Activated naive CD8-positive, alpha-beta T cell treated with anti-CD3 and anti-CD28 coated beads for 36 hours (primary cell): ENCODE measurements around the gene ATP8B2. TPM values are rescaled to one million over a fixed set of nuclear protein-coding genes. Genes with fewer than 3 reads are reported as not detected.
"Not testable (repeated sequence)": the region's sequence is repeated elsewhere in the genome, so short reads cannot be mapped to it uniquely, and the experiment has no call there.

Experiments
- DNase-seq: peaks from one replicate; pipeline ENCODE4 v3.0.0; 2021
- H3K27ac Mint-ChIP-seq: one replicate; pipeline ENCODE4 v1.8.0; 2022; ENCODE audit warnings: mild to moderate bottlenecking, moderate library complexity, mixed read lengths
- H3K27me3 Mint-ChIP-seq: one replicate; pipeline ENCODE4 v1.8.0; 2022; ENCODE audit warnings: mild to moderate bottlenecking, mixed read lengths
- H3K36me3 Mint-ChIP-seq: one replicate; pipeline ENCODE4 v1.8.0; 2021; ENCODE audit warnings: mild to moderate bottlenecking, mixed read lengths
- H3K4me1 Mint-ChIP-seq: one replicate; pipeline ENCODE4 v1.8.0; 2021; ENCODE audit warnings: mixed read lengths
- H3K4me3 Mint-ChIP-seq: one replicate; pipeline ENCODE4 v1.8.0; 2022; ENCODE audit warnings: mild to moderate bottlenecking, moderate library complexity, mixed read lengths
- H3K9me3 Mint-ChIP-seq: one replicate; pipeline ENCODE4 v1.8.0; 2022; ENCODE audit warnings: mixed read lengths
- total RNA-seq, 2 experiments: library from RNA; stranded (reverse); gene quantifications; one replicate each; pipeline ENCODE4 v1.2.3, GENCODE V29; 2021

Gene ATP8B2, protein sequence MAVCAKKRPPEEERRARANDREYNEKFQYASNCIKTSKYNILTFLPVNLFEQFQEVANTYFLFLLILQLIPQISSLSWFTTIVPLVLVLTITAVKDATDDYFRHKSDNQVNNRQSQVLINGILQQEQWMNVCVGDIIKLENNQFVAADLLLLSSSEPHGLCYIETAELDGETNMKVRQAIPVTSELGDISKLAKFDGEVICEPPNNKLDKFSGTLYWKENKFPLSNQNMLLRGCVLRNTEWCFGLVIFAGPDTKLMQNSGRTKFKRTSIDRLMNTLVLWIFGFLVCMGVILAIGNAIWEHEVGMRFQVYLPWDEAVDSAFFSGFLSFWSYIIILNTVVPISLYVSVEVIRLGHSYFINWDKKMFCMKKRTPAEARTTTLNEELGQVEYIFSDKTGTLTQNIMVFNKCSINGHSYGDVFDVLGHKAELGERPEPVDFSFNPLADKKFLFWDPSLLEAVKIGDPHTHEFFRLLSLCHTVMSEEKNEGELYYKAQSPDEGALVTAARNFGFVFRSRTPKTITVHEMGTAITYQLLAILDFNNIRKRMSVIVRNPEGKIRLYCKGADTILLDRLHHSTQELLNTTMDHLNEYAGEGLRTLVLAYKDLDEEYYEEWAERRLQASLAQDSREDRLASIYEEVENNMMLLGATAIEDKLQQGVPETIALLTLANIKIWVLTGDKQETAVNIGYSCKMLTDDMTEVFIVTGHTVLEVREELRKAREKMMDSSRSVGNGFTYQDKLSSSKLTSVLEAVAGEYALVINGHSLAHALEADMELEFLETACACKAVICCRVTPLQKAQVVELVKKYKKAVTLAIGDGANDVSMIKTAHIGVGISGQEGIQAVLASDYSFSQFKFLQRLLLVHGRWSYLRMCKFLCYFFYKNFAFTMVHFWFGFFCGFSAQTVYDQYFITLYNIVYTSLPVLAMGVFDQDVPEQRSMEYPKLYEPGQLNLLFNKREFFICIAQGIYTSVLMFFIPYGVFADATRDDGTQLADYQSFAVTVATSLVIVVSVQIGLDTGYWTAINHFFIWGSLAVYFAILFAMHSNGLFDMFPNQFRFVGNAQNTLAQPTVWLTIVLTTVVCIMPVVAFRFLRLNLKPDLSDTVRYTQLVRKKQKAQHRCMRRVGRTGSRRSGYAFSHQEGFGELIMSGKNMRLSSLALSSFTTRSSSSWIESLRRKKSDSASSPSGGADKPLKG
- total RNA-seq = 10 to 100 TPM; 64.9 to 66.4 TPM

GRCh38 chr1:154324669-154325582 is at the start of gene ATP8B2:
ATP8B2 (plus strand) TSS chr1:154325525; CDS start chr1:154328142, 2,617 bp downstream.
- peak within 1 kb of the TSS; percentile 99 for H3K4me3 Mint-ChIP-seq
- no peaks in the 10 kb centered on the region for H3K27me3 Mint-ChIP-seq

GRCh38 chr1:154276797-154277196 is 48.5 kb upstream of the ATP8B2 start:
- H3K4me1 Mint-ChIP-seq = peaks cover 21% of the 10 kb centered on the region
- H3K36me3 Mint-ChIP-seq = peaks cover 39% of the 10 kb centered on the region
- H3K4me3 Mint-ChIP-seq = no peak overlapping the region
- DNase-seq = peak; percentile 18
- H3K27me3 Mint-ChIP-seq = no peaks in the 10 kb centered on the region
- H3K27ac Mint-ChIP-seq = no peak overlapping the region
- no peaks in the 10 kb centered on the region for H3K9me3 Mint-ChIP-seq

More at GRCh38 chr1:154324669-154325582, at the start of gene ATP8B2:
- Mint-ChIP-seq H3K27ac (peak within 1 kb of the TSS; percentile 94), H3K9me3 (no peaks in the 10 kb centered on the region), H3K4me1 (peaks cover 33% of the 10 kb centered on the region), H3K36me3 (peaks cover 3% of the 10 kb centered on the region)
- DNase-seq = peak; percentile 84

- not testable (repeated sequence) for H3K4me3 Mint-ChIP-seq, H3K36me3 Mint-ChIP-seq, H3K27me3 Mint-ChIP-seq, DNase-seq, H3K27ac Mint-ChIP-seq, H3K4me1 Mint-ChIP-seq, H3K9me3 Mint-ChIP-seq
Observed at GRCh38 chr1:154287591-154287990, 37.7 kb upstream of the ATP8B2 start.

- DNase-seq = no peak
- Mint-ChIP-seq H3K27me3 (no peaks in the 10 kb centered on the region), H3K4me1 (no peaks in the 10 kb centered on the region), H3K27ac (no peak overlapping the region), H3K4me3 (no peak overlapping the region), H3K9me3 (peaks cover 4% of the 10 kb centered on the region), H3K36me3 (peaks cover 6% of the 10 kb centered on the region)
Observed at GRCh38 chr1:154288661-154289060, 36.7 kb upstream of the ATP8B2 start.

- no peak for DNase-seq
- Mint-ChIP-seq H3K27ac (no peak overlapping the region), H3K4me1 (no peaks in the 10 kb centered on the region), H3K9me3 (peaks cover 12% of the 10 kb centered on the region), H3K4me3 (no peak overlapping the region), H3K36me3 (peaks cover 13% of the 10 kb centered on the region), H3K27me3 (no peaks in the 10 kb centered on the region)
Observed at GRCh38 chr1:154290921-154291320, 34.4 kb upstream of the ATP8B2 start.

DNA sequence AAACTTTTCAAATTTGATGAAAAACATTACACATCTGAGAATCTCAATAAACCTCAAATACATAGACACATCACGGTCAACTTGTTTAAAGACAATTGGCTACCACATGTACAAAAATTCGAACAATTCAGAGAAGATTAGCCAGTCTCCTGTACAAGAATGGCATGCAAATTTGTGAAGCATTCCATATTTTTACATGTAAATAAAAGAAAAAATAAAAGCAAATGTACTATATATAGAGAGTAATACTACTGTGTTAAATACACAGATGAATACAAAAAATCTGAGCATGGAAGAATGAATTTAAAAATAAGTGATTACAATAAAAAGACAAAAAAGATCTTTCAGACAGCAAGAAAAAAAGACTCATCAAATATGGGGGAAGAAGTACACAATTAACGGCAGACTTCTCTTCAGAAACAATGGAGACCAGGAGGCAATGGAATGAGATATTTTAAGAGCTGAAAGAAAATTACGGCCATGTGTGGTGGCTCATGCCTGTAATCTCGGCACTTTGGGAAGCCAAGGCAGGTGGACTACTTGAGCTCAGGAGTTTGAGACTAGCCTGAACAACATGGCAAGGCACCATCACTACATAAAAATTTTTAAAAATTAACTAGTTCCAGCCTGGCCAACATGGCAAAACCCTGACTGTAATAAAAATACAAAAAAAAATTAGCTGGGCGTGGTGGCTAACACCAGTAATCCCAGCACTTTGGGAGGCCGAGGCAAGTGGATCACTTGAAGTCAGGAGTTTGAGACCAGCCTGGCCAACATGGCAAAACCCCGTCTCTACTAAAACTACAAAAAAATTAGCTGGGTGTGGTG is 29.7 kb upstream of the ATP8B2 start:
- Mint-ChIP-seq H3K36me3 (peaks cover 13% of the 10 kb centered on the region), H3K27ac (no peak overlapping the region), H3K4me3 (no peak overlapping the region), H3K4me1 (no peaks in the 10 kb centered on the region), H3K9me3 (peaks cover 13% of the 10 kb centered on the region), H3K27me3 (no peaks in the 10 kb centered on the region)
- no peak for DNase-seq

- Mint-ChIP-seq H3K4me3 (no peak overlapping the region), H3K36me3 (no peaks in the 10 kb centered on the region), H3K27me3 (no peaks in the 10 kb centered on the region), H3K27ac (no peak overlapping the region), H3K9me3 (peaks cover 1% of the 10 kb centered on the region), H3K4me1 (no peaks in the 10 kb centered on the region)
- no peak for DNase-seq
Observed at GRCh38 chr1:154301582-154301981, 23.7 kb upstream of the ATP8B2 start.

DNA sequence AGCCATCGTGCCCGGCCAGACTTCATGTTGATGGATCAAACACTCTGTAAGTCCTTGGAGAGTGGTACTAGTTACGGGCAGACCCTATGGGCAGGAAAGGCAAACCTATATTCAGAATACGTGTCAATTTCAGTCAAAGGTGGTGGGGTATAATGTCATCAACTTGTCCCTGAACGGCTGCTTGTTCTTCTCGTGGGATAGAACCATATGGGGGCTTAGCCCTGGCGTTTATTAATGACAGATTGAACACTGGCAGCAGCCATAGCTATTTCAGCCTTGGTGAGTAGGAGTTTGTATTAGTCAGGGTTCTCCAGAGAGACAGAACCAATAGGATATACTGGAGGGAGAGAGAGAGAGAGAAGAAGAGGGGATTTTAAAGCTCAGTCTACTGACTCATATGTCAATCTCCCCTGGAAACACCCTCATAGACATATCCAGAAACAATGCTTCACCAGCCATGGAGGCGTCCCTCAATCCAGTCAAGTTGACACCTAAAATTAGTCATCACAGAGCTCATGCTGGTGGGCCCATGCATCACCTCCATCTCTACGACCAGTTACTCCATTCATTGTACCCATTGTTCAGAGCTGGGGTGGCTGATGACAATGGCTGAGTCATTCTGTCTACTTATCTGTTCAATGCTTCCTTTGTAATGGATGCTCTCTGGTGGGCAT is 20.5 kb upstream of the ATP8B2 start:
- Mint-ChIP-seq H3K27me3 (no peaks in the 10 kb centered on the region), H3K36me3 (no peaks in the 10 kb centered on the region), H3K9me3 (no peaks in the 10 kb centered on the region), H3K4me1 (peaks cover 2% of the 10 kb centered on the region), H3K27ac (no peak overlapping the region), H3K4me3 (no peak overlapping the region)
- peak; percentile 34 for DNase-seq

GRCh38 chr1:154306151-154306550 is 19.2 kb upstream of the ATP8B2 start:
- H3K27me3 Mint-ChIP-seq = no peaks in the 10 kb centered on the region
- H3K9me3 Mint-ChIP-seq = no peaks in the 10 kb centered on the region
- peaks cover 2% of the 10 kb centered on the region for H3K4me1 Mint-ChIP-seq
- H3K36me3 Mint-ChIP-seq = no peaks in the 10 kb centered on the region
- H3K4me3 Mint-ChIP-seq = no peak overlapping the region
- H3K27ac Mint-ChIP-seq = no peak overlapping the region
- no peak for DNase-seq

- H3K27ac Mint-ChIP-seq, H3K27me3 Mint-ChIP-seq, H3K9me3 Mint-ChIP-seq, DNase-seq, H3K36me3 Mint-ChIP-seq, H3K4me3 Mint-ChIP-seq, H3K4me1 Mint-ChIP-seq: not testable (repeated sequence)
Observed at GRCh38 chr1:154307670-154308270, 17.6 kb upstream of the ATP8B2 start.

- H3K9me3 Mint-ChIP-seq, H3K4me1 Mint-ChIP-seq, H3K27ac Mint-ChIP-seq, H3K36me3 Mint-ChIP-seq, DNase-seq, H3K27me3 Mint-ChIP-seq, H3K4me3 Mint-ChIP-seq: not testable (repeated sequence)
Observed at GRCh38 chr1:154309136-154309535, 16.2 kb upstream of the ATP8B2 start.

GRCh38 chr1:154312229-154313065 is 12.9 kb upstream of the ATP8B2 start:
- H3K36me3 Mint-ChIP-seq, H3K4me3 Mint-ChIP-seq, H3K4me1 Mint-ChIP-seq, DNase-seq, H3K27ac Mint-ChIP-seq, H3K9me3 Mint-ChIP-seq, H3K27me3 Mint-ChIP-seq: not testable (repeated sequence)
